AG20443 (cell line): ENCODE data around the gene SCN4A.
A peak's percentile ranks its signal among the peaks of the same experiment; 100 is the strongest.
"Not testable (repeated sequence)": the region's sequence is repeated elsewhere in the genome, so short reads cannot be mapped to it uniquely, and the experiment has no call there.

Experiments
- DNase-seq: peaks from one replicate; pipeline ENCODE4 v3.0.0; 2012; ENCODE audit warnings: low spot score, mixed read lengths

Gene SCN4A

GRCh38 chr17:63916566-63917185 is 56.0 kb downstream of the SCN4A start:
- no peak for DNase-seq

- DNase-seq, result not testable (repeated sequence)
These were observed 57.0 kb downstream of the SCN4A start for GRCh38 chr17:63915753-63916152.

- no peak for DNase-seq
These were observed 58.2 kb downstream of the SCN4A start for GRCh38 chr17:63914471-63914870.

- peak; percentile 73 for DNase-seq
These were observed 61.0 kb downstream of the SCN4A start for GRCh38 chr17:63911657-63912100.

- no peak for DNase-seq
These were observed 61.6 kb downstream of the SCN4A start, which contains the start of gene CSHL1 for GRCh38 chr17:63911041-63911635. CSHL1 (minus strand) TSS chr17:63911258; CDS start chr17:63911196, 62 bp downstream.

DNA sequence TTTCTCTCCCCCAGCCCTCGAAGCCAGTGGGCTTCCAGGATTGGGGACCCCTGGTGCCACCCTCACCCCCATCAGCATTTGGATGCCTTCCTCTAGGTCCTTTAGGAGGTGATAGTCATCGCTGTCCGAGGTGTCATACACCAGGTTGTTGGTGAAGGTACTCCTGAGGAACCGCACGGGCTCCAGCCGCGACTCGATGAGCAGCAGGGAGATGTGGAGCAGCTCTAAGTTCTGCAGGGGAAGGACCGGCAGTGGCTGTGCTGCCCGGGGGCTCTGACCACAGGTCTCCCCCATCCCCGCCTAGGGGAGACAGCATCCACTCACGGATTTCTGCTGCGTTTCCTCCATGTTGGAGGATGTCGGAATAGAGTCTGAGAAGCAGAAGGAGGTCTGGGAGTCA is 62.6 kb downstream of the SCN4A start:
- no peak for DNase-seq

DNA sequence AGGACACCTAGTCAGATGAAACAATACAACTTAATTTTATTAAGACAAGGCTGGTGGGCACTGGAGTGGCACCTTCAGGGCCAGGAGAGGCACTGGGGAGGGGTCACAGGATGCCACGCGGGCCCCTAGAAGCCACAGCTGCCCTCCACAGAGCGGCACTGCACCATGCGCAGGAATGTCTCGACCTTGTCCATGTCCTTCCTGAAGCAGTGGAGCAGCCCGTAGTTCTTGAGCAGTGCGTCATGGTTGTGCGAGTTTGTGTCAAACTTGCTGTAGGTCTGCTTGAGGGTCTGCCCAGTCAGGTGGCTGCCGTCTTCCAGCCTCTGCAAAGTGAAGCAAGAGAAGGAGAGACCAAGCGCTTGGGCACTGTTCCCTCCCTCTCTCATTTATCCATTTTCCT is 63.1 kb downstream of the SCN4A start:
- not testable (repeated sequence) for DNase-seq

DNA sequence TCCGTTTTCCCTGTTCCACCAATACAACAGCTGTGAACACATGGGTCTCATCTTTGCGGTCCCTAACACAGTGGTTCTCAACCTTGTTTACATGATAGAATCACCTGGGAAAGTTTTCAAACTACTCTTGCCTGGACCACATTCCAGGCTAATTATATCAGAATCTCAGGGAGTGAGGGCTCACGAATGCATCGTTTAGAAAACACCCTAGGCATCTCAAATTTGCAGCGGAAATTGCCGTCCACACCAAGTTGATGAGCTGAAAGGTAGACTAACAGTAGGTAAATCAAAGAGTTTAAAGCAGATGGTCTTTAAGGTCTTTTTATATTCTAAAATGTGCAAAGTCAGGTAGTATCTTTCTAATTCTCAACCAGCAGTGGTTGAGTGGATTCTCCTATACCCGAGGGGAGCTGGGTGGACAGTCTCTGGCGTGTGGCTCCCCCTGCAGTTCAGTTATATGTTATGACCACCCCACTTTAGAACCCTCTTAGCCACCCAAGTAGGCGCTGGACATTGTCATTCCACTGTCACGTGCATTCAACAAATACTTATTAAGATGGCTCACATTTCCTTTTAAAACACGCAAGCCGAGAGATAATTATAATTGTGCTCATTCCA is 65.4 kb downstream of the SCN4A start:
- peak; percentile 16 for DNase-seq

DNA sequence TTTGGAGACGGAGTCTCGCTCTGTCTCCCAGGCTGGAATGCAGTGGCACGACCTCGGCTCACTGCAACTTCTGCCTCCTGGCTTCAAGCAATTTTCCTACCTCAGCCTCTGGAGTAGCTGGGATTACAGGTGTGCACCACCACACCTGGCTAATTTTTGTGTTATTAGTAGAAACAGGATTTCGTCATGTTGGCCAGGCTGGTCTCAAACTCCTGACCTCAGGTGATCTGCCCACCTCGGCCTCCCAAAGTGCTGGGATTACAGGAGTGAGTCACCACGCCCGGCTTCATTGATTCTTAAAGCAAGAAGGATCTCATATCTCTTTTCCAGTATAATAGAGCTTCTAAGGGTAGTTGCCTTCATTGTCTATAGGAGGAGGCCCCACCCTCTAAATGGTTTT is 67.9 kb downstream of the SCN4A start:
- DNase-seq, result not testable (repeated sequence)

GRCh38 chr17:63903787-63904201 is 68.9 kb downstream of the SCN4A start:
- not testable (repeated sequence) for DNase-seq

GRCh38 chr17:63901971-63902370 is 70.7 kb downstream of the SCN4A start:
- not testable (repeated sequence) for DNase-seq

DNA sequence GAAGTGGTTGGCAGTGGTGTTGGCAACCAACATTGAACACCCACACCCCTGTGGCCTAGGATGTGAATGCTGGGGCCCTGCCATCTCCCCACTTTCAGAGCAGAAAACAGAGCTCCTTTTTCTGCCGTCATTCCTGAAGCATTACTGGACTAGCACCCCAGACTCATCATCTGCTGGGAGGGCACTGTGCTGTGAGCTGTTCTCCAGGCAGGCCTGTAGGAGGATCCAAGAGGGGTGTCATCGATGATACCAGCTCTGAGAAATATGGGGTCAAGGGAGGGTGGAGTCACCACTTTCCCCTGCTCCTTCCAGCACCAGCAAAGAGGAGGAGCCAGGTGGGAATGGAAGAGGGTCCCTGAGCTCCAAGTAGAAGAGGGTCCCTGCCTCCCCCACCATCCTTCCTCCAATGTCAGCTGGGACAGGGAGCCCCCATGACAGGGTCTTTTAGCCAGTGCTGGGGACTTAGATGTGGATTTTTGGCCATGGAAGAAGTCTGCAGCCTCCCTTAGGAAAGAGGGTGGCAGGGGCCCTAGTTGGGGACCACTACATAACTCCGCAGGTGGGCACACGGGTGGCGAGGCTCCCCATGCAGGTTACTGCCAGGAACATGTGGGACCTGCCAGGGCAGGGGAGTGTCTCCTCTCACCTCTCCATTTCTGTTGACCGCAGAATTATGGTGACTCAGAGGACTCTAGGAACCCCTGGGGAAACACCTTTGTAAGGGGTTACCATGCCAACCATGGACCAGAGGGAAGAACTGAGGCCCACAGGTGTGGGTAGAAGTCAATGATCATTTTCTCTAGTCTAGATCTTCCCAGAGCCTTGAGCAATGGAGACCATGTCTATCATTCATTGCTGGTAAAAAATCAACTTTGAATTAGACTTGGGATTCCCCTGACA is 73.6 kb downstream of the SCN4A start:
- not testable (repeated sequence) for DNase-seq

DNA sequence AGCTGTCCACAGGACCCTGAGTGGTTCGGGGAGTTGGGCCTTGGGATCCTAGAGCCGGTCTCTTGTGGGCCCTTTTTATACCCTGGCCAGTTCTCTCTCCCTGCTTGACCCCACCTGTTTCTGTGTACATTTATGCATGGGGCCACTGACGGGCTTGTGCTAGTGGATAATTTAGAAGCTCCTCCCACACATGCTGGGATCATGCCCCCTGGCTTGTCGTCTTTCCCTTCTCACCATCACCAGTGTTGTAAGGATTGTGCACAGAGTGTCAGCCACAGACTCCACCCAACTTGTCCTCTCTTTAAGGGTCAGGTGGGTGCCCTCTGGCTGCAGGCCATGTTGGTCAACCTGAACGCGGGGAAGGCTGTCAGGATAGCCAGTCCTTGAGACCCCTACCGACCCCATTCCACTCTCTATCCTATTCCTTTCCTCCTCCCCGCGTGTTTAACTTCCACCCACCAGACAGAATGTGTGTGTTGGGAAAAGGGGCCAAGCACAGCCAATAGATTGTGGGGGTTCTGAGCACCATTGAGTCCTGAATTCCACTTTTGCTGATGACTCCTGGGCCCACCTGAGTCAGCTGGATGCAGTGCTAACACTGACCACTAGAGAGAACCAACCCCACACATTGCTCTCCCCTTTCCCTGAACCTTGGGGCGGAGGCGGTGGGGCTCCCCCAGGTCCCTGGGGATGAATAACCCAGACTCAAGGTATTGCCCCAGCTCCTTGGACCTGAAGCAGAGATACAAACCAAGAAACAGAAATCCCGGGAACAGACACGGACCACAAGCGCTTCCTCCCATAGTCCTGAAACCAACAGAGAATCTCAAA is 76.0 kb downstream of the SCN4A start, which contains the start of gene CSH1:
Gene CSH1, minus strand, starts transcription at position 51 of the 831 bp plus-strand sequence. CDS start 63 bp downstream, outside the sequence.
- DNase-seq, result not testable (repeated sequence)

DNA sequence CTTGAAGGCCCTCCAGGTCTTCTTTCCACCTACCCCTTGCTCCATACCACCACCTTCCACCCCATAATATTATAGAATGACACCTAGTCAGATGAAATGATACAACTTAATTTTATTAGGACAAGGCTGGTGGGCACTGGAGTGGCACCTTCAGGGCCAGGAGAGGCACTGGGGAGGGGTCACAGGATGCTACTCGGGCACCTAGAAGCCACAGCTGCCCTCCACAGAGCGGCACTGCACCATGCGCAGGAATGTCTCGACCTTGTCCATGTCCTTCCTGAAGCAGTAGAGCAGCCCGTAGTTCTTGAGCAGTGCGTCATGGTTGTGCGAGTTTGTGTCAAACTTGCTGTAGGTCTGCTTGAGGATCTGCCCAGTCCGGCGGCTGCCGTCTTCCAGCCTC is 77.9 kb downstream of the SCN4A start:
- DNase-seq, result not testable (repeated sequence)

DNA sequence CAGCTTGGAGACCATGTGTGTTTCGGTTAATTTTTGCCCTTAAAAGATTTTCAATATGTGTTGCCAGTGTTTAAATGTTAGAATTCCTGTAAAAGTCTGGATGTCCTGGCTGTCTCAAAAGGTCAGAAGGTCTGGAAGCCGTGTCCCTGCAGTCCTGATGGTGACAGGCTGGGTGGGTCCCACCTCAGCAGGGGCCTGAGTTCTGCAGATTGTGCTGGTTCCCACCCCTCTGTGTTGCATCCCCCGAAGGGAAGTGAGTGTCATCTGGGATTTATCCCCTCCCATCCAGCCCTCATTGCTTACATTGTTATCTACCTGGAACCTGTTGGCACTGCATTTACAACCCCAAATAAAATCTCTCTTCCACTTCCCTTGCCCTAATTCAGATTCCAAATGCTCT is 78.7 kb downstream of the SCN4A start:
- not testable (repeated sequence) for DNase-seq

- DNase-seq, result not testable (repeated sequence)
These were observed 80.2 kb downstream of the SCN4A start for GRCh38 chr17:63892316-63893037.

DNA sequence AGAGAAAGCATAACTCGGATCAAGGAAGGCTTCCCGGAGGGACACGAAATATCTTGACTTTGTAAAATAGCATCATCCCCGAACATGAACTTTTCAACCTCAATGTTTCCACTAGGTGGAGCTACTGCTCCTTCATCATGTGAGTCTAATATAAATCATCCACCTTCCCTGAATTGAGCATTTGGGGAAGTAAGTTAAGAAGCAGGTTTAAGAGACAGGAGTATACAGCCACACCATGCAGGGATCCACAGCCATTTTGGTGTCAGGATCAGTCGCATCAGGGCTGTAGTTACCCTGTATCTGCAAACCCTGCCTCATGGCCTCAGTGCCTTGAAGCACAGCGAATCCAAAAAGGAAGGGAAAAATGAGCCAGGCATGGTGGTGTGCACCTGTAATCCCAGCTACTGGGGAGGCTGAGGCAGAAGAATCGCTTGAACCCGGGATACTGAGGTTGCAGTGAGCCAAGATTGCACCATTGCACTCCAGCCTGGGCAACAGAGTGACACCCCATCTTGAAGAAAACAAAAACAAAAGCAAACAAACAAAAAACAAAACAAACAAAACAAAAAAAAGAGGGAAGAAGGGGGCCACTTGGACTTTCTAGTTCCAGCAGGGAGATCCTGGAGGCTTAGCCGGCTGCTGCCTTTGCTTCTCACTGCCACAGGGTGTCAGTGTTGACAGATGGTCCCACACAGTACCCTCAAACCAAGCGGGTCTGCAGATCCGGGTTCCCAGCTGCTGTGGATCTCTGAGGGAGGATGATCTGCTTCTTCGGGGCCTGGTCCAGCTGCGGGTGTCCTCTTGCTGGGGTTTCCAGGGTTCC is 83.5 kb downstream of the SCN4A start:
- peak; percentile 25 for DNase-seq
